Suppressor macrophage (primary cell): ENCODE measurements around the gene PGM2L1.
"Not testable (repeated sequence)": the region's sequence is repeated elsewhere in the genome, so short reads cannot be mapped to it uniquely, and the experiment has no call there.

Experiments used
- DNase-seq, 4 experiments: peaks; one replicate each; pipeline ENCODE4 v3.0.0-alpha.2; 2020 to 2022

The PGM2L1 gene

GRCh38 chr11:74400606-74401005, 2.4 kb upstream of the PGM2L1 start:
- no peak for DNase-seq

- peak in 3 of 4 experiments; percentile 28 to 48 (median 37) for DNase-seq
Measured at GRCh38 chr11:74397501-74398243, 561 bp downstream of the PGM2L1 start.

- no peak for DNase-seq
Measured at GRCh38 chr11:74392256-74392655, 6.0 kb downstream of the PGM2L1 start.

GRCh38 chr11:74391193-74391592, 7.0 kb downstream of the PGM2L1 start:
- DNase-seq: peak in 2 of 4 experiments; percentile 12 to 13

GRCh38 chr11:74390697-74391096, 7.5 kb downstream of the PGM2L1 start:
- DNase-seq: no peak

GRCh38 chr11:74388678-74389327, 9.4 kb downstream of the PGM2L1 start:
- peak; percentile 71 to 83 (median 76) for DNase-seq

GRCh38 chr11:74384641-74385040, 13.6 kb downstream of the PGM2L1 start:
- no peak for DNase-seq

- DNase-seq: no peak
Measured at GRCh38 chr11:74380746-74381439, 17.3 kb downstream of the PGM2L1 start.

- no peak for DNase-seq
Measured at GRCh38 chr11:74377689-74378088, 20.5 kb downstream of the PGM2L1 start.

- no peak for DNase-seq
Measured at GRCh38 chr11:74373382-74373781, 24.9 kb downstream of the PGM2L1 start.

- peak in 2 of 4 experiments; percentile 10 to 13 for DNase-seq
Measured at GRCh38 chr11:74371269-74372052, 26.8 kb downstream of the PGM2L1 start.

- no peak for DNase-seq
Measured at GRCh38 chr11:74370123-74370522, 28.1 kb downstream of the PGM2L1 start.

- DNase-seq: no peak
Measured at GRCh38 chr11:74367881-74368280, 30.4 kb downstream of the PGM2L1 start.

- no peak for DNase-seq
Measured at GRCh38 chr11:74366576-74366975, 31.7 kb downstream of the PGM2L1 start.

GRCh38 chr11:74365805-74366204, 32.4 kb downstream of the PGM2L1 start:
- not testable (repeated sequence) for DNase-seq

GRCh38 chr11:74357449-74357848, 40.8 kb downstream of the PGM2L1 start:
- no peak for DNase-seq

- DNase-seq: peak in 2 of 4 experiments; percentile 5 to 12
Measured at GRCh38 chr11:74355626-74356025, 42.6 kb downstream of the PGM2L1 start.

GRCh38 chr11:74354036-74354435, 44.2 kb downstream of the PGM2L1 start:
- no peak for DNase-seq

- DNase-seq: no peak
Measured at GRCh38 chr11:74347381-74347780, 50.9 kb downstream of the PGM2L1 start.

GRCh38 chr11:74345420-74345819, 52.8 kb downstream of the PGM2L1 start:
- DNase-seq: no peak

- no peak for DNase-seq
Measured at GRCh38 chr11:74341921-74342320, 56.3 kb downstream of the PGM2L1 start.

GRCh38 chr11:74339619-74340018, 58.6 kb downstream of the PGM2L1 start:
- DNase-seq: no peak

GRCh38 chr11:74338963-74339362, 59.3 kb downstream of the PGM2L1 start:
- no peak for DNase-seq
